ENCODE results near the gene F12. TPM values are rescaled to one million over a fixed set of nuclear protein-coding genes. Genes with fewer than 3 reads are reported as not detected.

Gene F12
- total RNA-seq, 1 donor from 2014 or later, result not detected

- Histone ChIP-seq H3K27me3 (peaks cover 32% of the 10 kb centered on the region), H3K36me3 (no peaks in the 10 kb centered on the region), H3K4me3 (no peak overlapping the region), H3K4me1 (peaks cover 17 to 21% of the 10 kb centered on the region in 2 donors), H3K27ac (no peak overlapping the region), H3K9me3 (no peaks in the 10 kb centered on the region)
- no peak for DNase-seq (ENCODE audit: low spot score in 2 of 2)
- no peak for TF ChIP-seq CTCF (IDR thresholded peaks at IDR 0.05)
- intact Hi-C loops (cut with DNase I), result no loop called here
Measured at GRCh38 chr5:177405312-177405711, 4.1 kb downstream of the F12 start.

- no peak for DNase-seq (ENCODE audit: low spot score in 2 of 2)
- H3K4me3 ChIP-seq, result peak overlapping the region; percentile 52 to 85
- H3K4me1 ChIP-seq, result peaks cover 17 to 24% of the 10 kb centered on the region in 2 donors
- H3K36me3 ChIP-seq, result no peaks in the 10 kb centered on the region
- H3K27ac ChIP-seq, result no peak overlapping the region
- no peaks in the 10 kb centered on the region for H3K9me3 ChIP-seq
- peaks cover 38% of the 10 kb centered on the region for H3K27me3 ChIP-seq
- TF ChIP-seq CTCF (IDR thresholded peaks at IDR 0.05), result no peak
- intact Hi-C loops (cut with DNase I), result loop anchor here (1.0 kb wide), 3 partner anchors 22 to 97 kb away; partner anchors contain the start of gene GRK6
Measured at GRCh38 chr5:177404641-177405179, 4.7 kb downstream of the F12 start.

- TF ChIP-seq CTCF (IDR thresholded peaks at IDR 0.05), result peak; percentile 75 to 87 (median 79)
- H3K4me1 ChIP-seq, result peaks cover 17 to 24% of the 10 kb centered on the region in 2 donors
- peak in 1 of 2 donors; percentile 89 for DNase-seq (ENCODE audit: low spot score in 2 of 2)
- H3K27me3 ChIP-seq, result peaks cover 41% of the 10 kb centered on the region
- H3K9me3 ChIP-seq, result no peaks in the 10 kb centered on the region
- peak overlapping the region; percentile 52 to 85 for H3K4me3 ChIP-seq
- H3K27ac ChIP-seq, result no peak overlapping the region
- intact Hi-C loops (cut with DNase I), result loop anchor here (1.0 kb wide), 3 partner anchors 22 to 97 kb away; partner anchors contain the start of gene GRK6
- no peaks in the 10 kb centered on the region for H3K36me3 ChIP-seq
Measured at GRCh38 chr5:177403792-177404640, 5.3 kb downstream of the F12 start.

- H3K4me3 ChIP-seq, result peak overlapping the region; percentile 52 to 85
- H3K4me1 ChIP-seq, result peaks cover 17 to 24% of the 10 kb centered on the region in 2 donors
- no peaks in the 10 kb centered on the region for H3K9me3 ChIP-seq
- H3K27ac ChIP-seq, result no peak overlapping the region
- TF ChIP-seq CTCF (IDR thresholded peaks at IDR 0.05), result no peak
- intact Hi-C loops (cut with DNase I), result no loop called here
- peaks cover 41% of the 10 kb centered on the region for H3K27me3 ChIP-seq
- H3K36me3 ChIP-seq, result no peaks in the 10 kb centered on the region
- no peak for DNase-seq (ENCODE audit: low spot score in 2 of 2)
Measured at GRCh38 chr5:177403102-177403791, 6.1 kb downstream of the F12 start.

- peaks cover 41% of the 10 kb centered on the region for H3K27me3 ChIP-seq
- intact Hi-C loops (cut with DNase I), result no loop called here
- peak overlapping the region; percentile 52 to 85 for H3K4me3 ChIP-seq
- peak in 1 of 3 experiments; percentile 36 for TF ChIP-seq CTCF (IDR thresholded peaks at IDR 0.05)
- peaks cover 17 to 24% of the 10 kb centered on the region in 2 donors for H3K4me1 ChIP-seq
- no peak overlapping the region for H3K27ac ChIP-seq
- no peaks in the 10 kb centered on the region for H3K36me3 ChIP-seq
- DNase-seq (ENCODE audit: low spot score in 2 of 2), result no peak
- no peaks in the 10 kb centered on the region for H3K9me3 ChIP-seq
Measured at GRCh38 chr5:177402271-177403043, 6.9 kb downstream of the F12 start.
